ENCODE data around the gene CRIM1.

- TF ChIP-seq EP300 (IDR thresholded peaks at IDR 0.05; ENCODE audit: borderline replicate concordance in 1 of 2, low read depth in 2 of 2, low read length in 2 of 2) (no peak), POLR2A (IDR thresholded peaks at IDR 0.05; ENCODE audit: control extremely low read depth in 1 of 2, low read depth in 2 of 2, low read length in 2 of 2) (no peak), POLR2AphosphoS5 (IDR thresholded peaks at IDR 0.05; ENCODE audit: low read depth, low read length) (no peak), CTCF (IDR thresholded peaks at IDR 0.05; ENCODE audit: control extremely low read depth in 1 of 3, insufficient read depth in 1 of 3, low read depth in 1 of 3, low read length in 3 of 3) (no peak), KDM5A (IDR thresholded peaks at IDR 0.05; ENCODE audit: low read length) (no peak), CHD2 (IDR thresholded peaks at IDR 0.05; ENCODE audit: low read length) (no peak), SIX5 (IDR thresholded peaks at IDR 0.05; ENCODE audit: low read depth, low read length) (no peak), USF2 (IDR thresholded peaks at IDR 0.05; ENCODE audit: low read length) (no peak), SIN3A (conservative IDR thresholded peaks at IDR 0.05 in 1 of 2, IDR thresholded peaks at IDR 0.05 in 1 of 2; ENCODE audit: low read depth in 1 of 2, low read length in 2 of 2) (no peak), PHF8 (conservative IDR thresholded peaks at IDR 0.05; ENCODE audit: low read depth, low read length) (no peak), RFX5 (IDR thresholded peaks at IDR 0.05; ENCODE audit: borderline replicate concordance, low read depth, low read length) (no peak)
- TF ChIP-seq, protein P1, sequence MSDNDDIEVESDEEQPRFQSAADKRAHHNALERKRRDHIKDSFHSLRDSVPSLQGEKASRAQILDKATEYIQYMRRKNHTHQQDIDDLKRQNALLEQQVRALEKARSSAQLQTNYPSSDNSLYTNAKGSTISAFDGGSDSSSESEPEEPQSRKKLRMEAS (IDR thresholded peaks at IDR 0.05), result no peak
- TF ChIP-seq, protein P2, sequence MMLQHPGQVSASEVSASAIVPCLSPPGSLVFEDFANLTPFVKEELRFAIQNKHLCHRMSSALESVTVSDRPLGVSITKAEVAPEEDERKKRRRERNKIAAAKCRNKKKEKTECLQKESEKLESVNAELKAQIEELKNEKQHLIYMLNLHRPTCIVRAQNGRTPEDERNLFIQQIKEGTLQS (IDR thresholded peaks at IDR 0.05; ENCODE audit: insufficient read depth, low read depth, low read length), result no peak
- TF ChIP-seq, protein P3, sequence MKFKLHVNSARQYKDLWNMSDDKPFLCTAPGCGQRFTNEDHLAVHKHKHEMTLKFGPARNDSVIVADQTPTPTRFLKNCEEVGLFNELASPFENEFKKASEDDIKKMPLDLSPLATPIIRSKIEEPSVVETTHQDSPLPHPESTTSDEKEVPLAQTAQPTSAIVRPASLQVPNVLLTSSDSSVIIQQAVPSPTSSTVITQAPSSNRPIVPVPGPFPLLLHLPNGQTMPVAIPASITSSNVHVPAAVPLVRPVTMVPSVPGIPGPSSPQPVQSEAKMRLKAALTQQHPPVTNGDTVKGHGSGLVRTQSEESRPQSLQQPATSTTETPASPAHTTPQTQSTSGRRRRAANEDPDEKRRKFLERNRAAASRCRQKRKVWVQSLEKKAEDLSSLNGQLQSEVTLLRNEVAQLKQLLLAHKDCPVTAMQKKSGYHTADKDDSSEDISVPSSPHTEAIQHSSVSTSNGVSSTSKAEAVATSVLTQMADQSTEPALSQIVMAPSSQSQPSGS (IDR thresholded peaks at IDR 0.05; ENCODE audit: low read length), result no peak
These were observed 216.6 kb downstream of the CRIM1 start for GRCh38 chr2:36572054-36572718.
